ENCODE measurements around the gene LMAN1. TPM values are rescaled to one million over a fixed set of nuclear protein-coding genes. Genes with fewer than 3 reads are reported as not detected.

LMAN1 gene
- total RNA-seq, 1 experiment from 2014 or later = 174 TPM

- intact Hi-C loops (cut with micrococcal nuclease; ENCODE audit: unreplicated experiment) = no loop called here
- no peak for DNase-seq
- CTCF ChIA-PET = no interaction called here
- Mint-ChIP-seq H3K36me3 (ENCODE audit: insufficient read depth, unreplicated experiment) (no peaks in the 10 kb centered on the region), H3K4me1 (ENCODE audit: low read depth, unreplicated experiment) (peaks cover 12% of the 10 kb centered on the region), H3K27me3 (ENCODE audit: unreplicated experiment) (peaks cover 42% of the 10 kb centered on the region), H3K4me3 (ENCODE audit: low read depth, unreplicated experiment) (no peak overlapping the region), H3K27ac (ENCODE audit: unreplicated experiment) (no peak overlapping the region), H3K9me3 (ENCODE audit: low read depth, unreplicated experiment) (peaks cover 2% of the 10 kb centered on the region)
- BruUV-seq (replicated peaks) = no TSS peak
- TF ChIP-seq CTCF (IDR thresholded peaks at IDR 0.05; ENCODE audit: unreplicated experiment) = no peak
These were observed 17.4 kb upstream of the LMAN1 start for GRCh38 chr18:59376351-59376935.

GRCh38 chr18:59374128-59374527 lies 15.1 kb upstream of the LMAN1 start:
- no peaks in the 10 kb centered on the region for H3K36me3 Mint-ChIP-seq (ENCODE audit: insufficient read depth, unreplicated experiment)
- BruUV-seq (replicated peaks) = no TSS peak
- CTCF ChIA-PET = no interaction called here
- H3K9me3 Mint-ChIP-seq (ENCODE audit: low read depth, unreplicated experiment) = no peaks in the 10 kb centered on the region
- DNase-seq = no peak
- no peaks in the 10 kb centered on the region for H3K4me1 Mint-ChIP-seq (ENCODE audit: low read depth, unreplicated experiment)
- intact Hi-C loops (cut with micrococcal nuclease; ENCODE audit: unreplicated experiment) = no loop called here
- peaks cover 27% of the 10 kb centered on the region for H3K27me3 Mint-ChIP-seq (ENCODE audit: unreplicated experiment)
- H3K4me3 Mint-ChIP-seq (ENCODE audit: low read depth, unreplicated experiment) = no peak overlapping the region
- no peak overlapping the region for H3K27ac Mint-ChIP-seq (ENCODE audit: unreplicated experiment)
- no peak for TF ChIP-seq CTCF (IDR thresholded peaks at IDR 0.05; ENCODE audit: unreplicated experiment)

GRCh38 chr18:59372975-59373374 lies 13.9 kb upstream of the LMAN1 start:
- no TSS peak for BruUV-seq (replicated peaks)
- Mint-ChIP-seq H3K27ac (ENCODE audit: unreplicated experiment) (no peak overlapping the region), H3K36me3 (ENCODE audit: insufficient read depth, unreplicated experiment) (no peaks in the 10 kb centered on the region), H3K9me3 (ENCODE audit: low read depth, unreplicated experiment) (no peaks in the 10 kb centered on the region), H3K4me3 (ENCODE audit: low read depth, unreplicated experiment) (no peak overlapping the region), H3K27me3 (ENCODE audit: unreplicated experiment) (peaks cover 16% of the 10 kb centered on the region), H3K4me1 (ENCODE audit: low read depth, unreplicated experiment) (no peaks in the 10 kb centered on the region)
- CTCF ChIA-PET = no interaction called here
- intact Hi-C loops (cut with micrococcal nuclease; ENCODE audit: unreplicated experiment) = no loop called here
- no peak for TF ChIP-seq CTCF (IDR thresholded peaks at IDR 0.05; ENCODE audit: unreplicated experiment)
- no peak for DNase-seq

GRCh38 chr18:59360381-59360780 lies 1.3 kb upstream of the LMAN1 start:
- no peak for DNase-seq
- peaks cover 16% of the 10 kb centered on the region for H3K27me3 Mint-ChIP-seq (ENCODE audit: unreplicated experiment)
- peaks cover 13% of the 10 kb centered on the region for H3K4me1 Mint-ChIP-seq (ENCODE audit: low read depth, unreplicated experiment)
- H3K4me3 Mint-ChIP-seq (ENCODE audit: low read depth, unreplicated experiment) = no peak overlapping the region
- no peaks in the 10 kb centered on the region for H3K9me3 Mint-ChIP-seq (ENCODE audit: low read depth, unreplicated experiment)
- CTCF ChIA-PET = no interaction called here
- BruUV-seq (replicated peaks) = no TSS peak
- intact Hi-C loops (cut with micrococcal nuclease; ENCODE audit: unreplicated experiment) = no loop called here
- H3K36me3 Mint-ChIP-seq (ENCODE audit: insufficient read depth, unreplicated experiment) = peaks cover 29% of the 10 kb centered on the region
- no peak for TF ChIP-seq CTCF (IDR thresholded peaks at IDR 0.05; ENCODE audit: unreplicated experiment)
- H3K27ac Mint-ChIP-seq (ENCODE audit: unreplicated experiment) = no peak overlapping the region
